ENCODE results near the gene ZMIZ1.

DNA sequence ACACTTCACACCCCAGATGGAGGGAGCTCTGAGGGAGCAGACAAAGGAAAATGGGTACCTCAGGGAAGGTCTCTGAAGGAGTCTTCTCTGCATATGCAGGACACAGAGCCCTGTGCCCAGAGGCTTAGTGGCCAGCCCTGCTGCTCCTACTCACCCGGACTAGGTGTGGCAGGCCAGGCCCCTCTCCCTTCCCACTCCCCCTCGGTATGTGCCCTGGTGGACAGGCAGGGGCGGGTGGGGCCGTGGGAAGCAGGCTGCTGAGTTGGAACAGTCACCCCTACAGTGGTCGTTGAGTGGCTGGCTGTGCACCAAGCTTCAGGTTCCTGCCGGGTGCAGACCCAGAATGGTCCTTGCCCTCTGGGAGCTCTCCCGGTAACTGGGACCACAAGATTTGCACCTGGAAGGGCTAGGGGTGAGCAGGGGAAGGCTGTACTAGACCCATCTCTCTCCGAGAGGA is 68.6 kb downstream of the ZMIZ1 start:
- TF ChIP-seq POLR2A (IDR thresholded peaks at IDR 0.05): no peak
- TF ChIP-seq, protein P1, sequence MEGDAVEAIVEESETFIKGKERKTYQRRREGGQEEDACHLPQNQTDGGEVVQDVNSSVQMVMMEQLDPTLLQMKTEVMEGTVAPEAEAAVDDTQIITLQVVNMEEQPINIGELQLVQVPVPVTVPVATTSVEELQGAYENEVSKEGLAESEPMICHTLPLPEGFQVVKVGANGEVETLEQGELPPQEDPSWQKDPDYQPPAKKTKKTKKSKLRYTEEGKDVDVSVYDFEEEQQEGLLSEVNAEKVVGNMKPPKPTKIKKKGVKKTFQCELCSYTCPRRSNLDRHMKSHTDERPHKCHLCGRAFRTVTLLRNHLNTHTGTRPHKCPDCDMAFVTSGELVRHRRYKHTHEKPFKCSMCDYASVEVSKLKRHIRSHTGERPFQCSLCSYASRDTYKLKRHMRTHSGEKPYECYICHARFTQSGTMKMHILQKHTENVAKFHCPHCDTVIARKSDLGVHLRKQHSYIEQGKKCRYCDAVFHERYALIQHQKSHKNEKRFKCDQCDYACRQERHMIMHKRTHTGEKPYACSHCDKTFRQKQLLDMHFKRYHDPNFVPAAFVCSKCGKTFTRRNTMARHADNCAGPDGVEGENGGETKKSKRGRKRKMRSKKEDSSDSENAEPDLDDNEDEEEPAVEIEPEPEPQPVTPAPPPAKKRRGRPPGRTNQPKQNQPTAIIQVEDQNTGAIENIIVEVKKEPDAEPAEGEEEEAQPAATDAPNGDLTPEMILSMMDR (IDR thresholded peaks at IDR 0.05): no peak

Data from lower leg skin (tissue), 3 donors.